ENCODE results near the gene RASD1. TPM values are rescaled to one million over a fixed set of nuclear protein-coding genes. Genes with fewer than 3 reads are reported as not detected.

RASD1 gene
- total and polyA plus RNA-seq, 2 of the 4 experiments (the other 2 are of a cell fraction): 0.54 to 1.8 TPM

- H3K56ac ChIP-seq (ENCODE audit: extremely low read depth, insufficient read depth, low read length): no peak overlapping the region
- no peaks in the 10 kb centered on the region for H3K9me3 ChIP-seq (ENCODE audit: control insufficient read depth, insufficient read depth, low read length)
- H3K4me3 ChIP-seq (ENCODE audit: insufficient read depth, low read depth, low read length): no peak overlapping the region
- no peak overlapping the region for H3K27ac ChIP-seq (ENCODE audit: insufficient read depth, low read length)
- no peak overlapping the region for H4K91ac ChIP-seq (ENCODE audit: insufficient read depth, low read depth, low read length)
- dilution Hi-C loops (cut with HindIII; ENCODE audit: low sequenced_read_pairs, unreplicated experiment): no loop called here
- H3K9me1 ChIP-seq (ENCODE audit: insufficient read depth, low read length): no peaks in the 10 kb centered on the region
- H3K23ac ChIP-seq (ENCODE audit: low read depth, low read length): no peak overlapping the region
- H4K5ac ChIP-seq (ENCODE audit: low read depth, low read length): no peak overlapping the region
- no peaks in the 10 kb centered on the region for H3K36me3 ChIP-seq (ENCODE audit: control insufficient read depth, insufficient read depth, low read length)
- H3K4ac ChIP-seq (ENCODE audit: low read depth, low read length): no peak overlapping the region
- H2BK20ac ChIP-seq (ENCODE audit: low read depth, low read length): no peak overlapping the region
- BruUV-seq (replicated peaks): no TSS peak
- H2BK5ac ChIP-seq (ENCODE audit: low read depth, low read length, poor library complexity, severe bottlenecking): no peak overlapping the region
- no peak for TF ChIP-seq ELK1 (IDR thresholded peaks at IDR 0.05; ENCODE audit: borderline replicate concordance, low read depth, low read length)
- no peak for TF ChIP-seq NFE2L2 (IDR thresholded peaks at IDR 0.05; ENCODE audit: low read depth, low read length)
- TF ChIP-seq RAD21 (IDR thresholded peaks at IDR 0.05; ENCODE audit: low read length): no peak
- TF ChIP-seq BHLHE40 (IDR thresholded peaks at IDR 0.05; ENCODE audit: low read depth, low read length): no peak
- no peak for TF ChIP-seq CEBPB (IDR thresholded peaks at IDR 0.05; ENCODE audit: low read depth, low read length)
- no peak for TF ChIP-seq CHD1 (IDR thresholded peaks at IDR 0.05; ENCODE audit: low read depth, low read length)
- TF ChIP-seq POLR2A (IDR thresholded peaks at IDR 0.05; ENCODE audit: low read depth, low read length): no peak
- TF ChIP-seq USF2 (IDR thresholded peaks at IDR 0.05; ENCODE audit: low read depth, low read length): no peak
- TF ChIP-seq MXI1 (IDR thresholded peaks at IDR 0.05; ENCODE audit: borderline replicate concordance, low read depth, low read length): no peak
- no peak for TF ChIP-seq SMC3 (IDR thresholded peaks at IDR 0.05; ENCODE audit: low read depth, low read length)
- no peak for TF ChIP-seq MAZ (IDR thresholded peaks at IDR 0.05; ENCODE audit: borderline replicate concordance, low read depth, low read length)
- no peak for TF ChIP-seq RCOR1 (IDR thresholded peaks at IDR 0.05; ENCODE audit: insufficient replicate concordance, low read length)
- TF ChIP-seq CTCF (conservative IDR thresholded peaks at IDR 0.05; ENCODE audit: low read depth, low read length): no peak
- TF ChIP-seq MAFK (IDR thresholded peaks at IDR 0.05; ENCODE audit: low read depth, low read length): no peak
- no peak for TF ChIP-seq RFX5 (IDR thresholded peaks at IDR 0.05; ENCODE audit: low read depth, low read length)
- H4K20me1 ChIP-seq (ENCODE audit: insufficient read depth, low read length): no peaks in the 10 kb centered on the region; the same call in 1 of the 2 replicates
- in situ Hi-C loops (cut with MboI; ENCODE audit: low sequenced_read_pairs): no loop called here
- no peak overlapping the region for H2AK5ac ChIP-seq (ENCODE audit: low read depth, low read length)
- ATAC-seq (ENCODE audit: low read depth) (no peak), DNase-seq (no peak)
- no peak overlapping the region for H3K4me2 ChIP-seq (ENCODE audit: low read depth, low read length)
- H3K79me1 ChIP-seq (ENCODE audit: low read depth in 1 of 2, low read length in 2 of 2): no peaks in the 10 kb centered on the region
- H3K9ac ChIP-seq (ENCODE audit: low read depth, low read length): no peak overlapping the region
- 20% methylated on average over 1 of the region's 14 CpGs; no CpG with 5 or more reads in 1 of the 2 experiments for whole genome bisulfite sequencing, 2 experiments (ENCODE audit: extremely low coverage in 2 of 2, insufficient read length in 1 of 2)
- intact Hi-C loops (cut with micrococcal nuclease): no loop called here
- POLR2A ChIA-PET (ENCODE audit: unreplicated experiment): no interaction called here
- H4K8ac ChIP-seq (ENCODE audit: low read depth in 2 of 2, low read length in 2 of 2): no peak overlapping the region
- H2BK15ac ChIP-seq (ENCODE audit: low read depth, low read length): no peak overlapping the region
- H3K18ac ChIP-seq (ENCODE audit: low read depth, low read length): no peak overlapping the region
- H2BK120ac ChIP-seq (ENCODE audit: low read depth, low read length): no peak overlapping the region
- H2AFZ ChIP-seq (replicated peaks; ENCODE audit: low read length, poor library complexity): no peak overlapping the region
- no peak overlapping the region for H3K14ac ChIP-seq (replicated peaks; ENCODE audit: low read depth, low read length)
- H2AK9ac ChIP-seq (replicated peaks; ENCODE audit: low read depth, low read length, poor library complexity): no peak overlapping the region
- H3K4me1 ChIP-seq (ENCODE audit: control insufficient read depth, insufficient read depth, low read length): no peaks in the 10 kb centered on the region
- CTCF ChIA-PET: no interaction called here
- no peaks in the 10 kb centered on the region; the same call in 1 of the 2 replicates for H3K27me3 ChIP-seq (ENCODE audit: control insufficient read depth, insufficient read depth, low read length)
Observed at GRCh38 chr17:17523001-17523730, 27.0 kb upstream of the RASD1 start.
